Measurements from ENCODE around the gene PIP5K1C.

DNA sequence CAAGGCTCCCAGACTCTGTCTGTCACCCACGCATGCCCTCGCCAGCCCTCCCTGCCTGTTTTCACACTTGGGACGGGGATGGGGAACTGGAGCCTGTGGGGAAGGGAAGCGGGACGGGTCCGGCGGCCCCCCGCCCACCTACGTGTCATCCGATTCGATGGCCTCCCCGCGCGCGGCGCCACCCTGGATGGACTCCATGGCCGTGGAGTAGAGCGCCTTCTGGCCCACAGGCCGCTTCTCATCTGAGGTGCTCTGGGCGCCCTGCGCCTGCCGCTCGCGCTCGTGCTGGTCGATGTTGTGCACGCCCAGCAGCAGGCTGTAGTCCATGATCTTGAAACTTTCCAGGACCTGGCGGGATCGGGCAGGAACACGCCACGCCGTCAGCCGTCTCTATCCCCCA lies 48.6 kb downstream of the PIP5K1C start:
- TF ChIP-seq POLR2A (IDR thresholded peaks at IDR 0.05): no peak
- TF ChIP-seq, protein P1, sequence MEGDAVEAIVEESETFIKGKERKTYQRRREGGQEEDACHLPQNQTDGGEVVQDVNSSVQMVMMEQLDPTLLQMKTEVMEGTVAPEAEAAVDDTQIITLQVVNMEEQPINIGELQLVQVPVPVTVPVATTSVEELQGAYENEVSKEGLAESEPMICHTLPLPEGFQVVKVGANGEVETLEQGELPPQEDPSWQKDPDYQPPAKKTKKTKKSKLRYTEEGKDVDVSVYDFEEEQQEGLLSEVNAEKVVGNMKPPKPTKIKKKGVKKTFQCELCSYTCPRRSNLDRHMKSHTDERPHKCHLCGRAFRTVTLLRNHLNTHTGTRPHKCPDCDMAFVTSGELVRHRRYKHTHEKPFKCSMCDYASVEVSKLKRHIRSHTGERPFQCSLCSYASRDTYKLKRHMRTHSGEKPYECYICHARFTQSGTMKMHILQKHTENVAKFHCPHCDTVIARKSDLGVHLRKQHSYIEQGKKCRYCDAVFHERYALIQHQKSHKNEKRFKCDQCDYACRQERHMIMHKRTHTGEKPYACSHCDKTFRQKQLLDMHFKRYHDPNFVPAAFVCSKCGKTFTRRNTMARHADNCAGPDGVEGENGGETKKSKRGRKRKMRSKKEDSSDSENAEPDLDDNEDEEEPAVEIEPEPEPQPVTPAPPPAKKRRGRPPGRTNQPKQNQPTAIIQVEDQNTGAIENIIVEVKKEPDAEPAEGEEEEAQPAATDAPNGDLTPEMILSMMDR (IDR thresholded peaks at IDR 0.05): no peak
